HEK293T (cell line): ENCODE results near the gene SMIM15.

ENCODE experiments used
- ARNT ChIP-seq: fragments of 450-650 bp; IDR thresholded peaks from 2 replicates; pipeline ENCODE4 v1.6.1; 2017; ENCODE audit warnings: mild to moderate bottlenecking
- BHLHE40 ChIP-seq: fragments of 450-650 bp; IDR thresholded peaks from 2 replicates; pipeline ENCODE4 v1.6.1; 2016; ENCODE audit warnings: mild to moderate bottlenecking, moderate library complexity, borderline replicate concordance
- CTBP1 ChIP-seq: fragments of 450-650 bp; IDR thresholded peaks from 2 replicates; pipeline ENCODE4 v1.6.1; 2016; ENCODE audit warnings: borderline replicate concordance
- FOXK2 ChIP-seq: fragments of 450-650 bp; IDR thresholded peaks from 2 replicates; pipeline ENCODE4 v1.6.1; 2016; ENCODE audit warnings: mild to moderate bottlenecking
- FOXM1 ChIP-seq: fragments of 450-650 bp; IDR thresholded peaks from 2 replicates; pipeline ENCODE4 v1.6.1; 2017; ENCODE audit warnings: mild to moderate bottlenecking, borderline replicate concordance
- LEF1 ChIP-seq: fragments of 450-650 bp; IDR thresholded peaks from 2 replicates; pipeline ENCODE4 v1.6.1; 2017; ENCODE audit warnings: mild to moderate bottlenecking, borderline replicate concordance
- NFRKB ChIP-seq: fragments of 450-650 bp; IDR thresholded peaks from 2 replicates; pipeline ENCODE4 v1.6.1; 2016; ENCODE audit warnings: mild to moderate bottlenecking, moderate library complexity
- SP1 ChIP-seq: fragments of 450-650 bp; IDR thresholded peaks from 2 replicates; pipeline ENCODE4 v1.6.1; 2017
- TARDBP ChIP-seq: fragments of 450-650 bp; IDR thresholded peaks from 2 replicates; pipeline ENCODE4 v1.6.1; 2016
- ZNF384 ChIP-seq: fragments of 450-650 bp; IDR thresholded peaks from 2 replicates; pipeline ENCODE4 v1.6.1; 2016
- TF ChIP-seq, protein P1 (sequence below): fragments of 450-650 bp; IDR thresholded peaks from 2 replicates; pipeline ENCODE4 v1.6.1; 2016

DNA sequence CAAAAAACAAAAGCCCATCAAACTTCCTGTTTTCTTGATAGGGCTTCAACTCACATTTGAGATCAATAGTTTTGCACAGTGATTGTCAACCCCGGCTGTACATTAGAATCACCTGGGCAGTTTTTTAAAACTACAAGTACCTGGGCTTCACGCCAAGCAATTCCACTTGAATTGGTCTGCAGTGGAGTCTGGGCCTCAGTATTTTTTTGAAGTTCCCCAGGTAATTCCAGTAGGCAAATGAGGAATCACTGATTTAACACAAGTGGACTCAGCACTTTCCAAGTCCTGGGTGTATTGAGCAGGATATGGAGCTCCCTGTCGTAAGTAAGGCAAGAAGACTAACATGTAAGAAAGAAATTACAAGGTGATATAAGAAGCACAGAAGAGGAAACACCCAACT is 14.8 kb upstream of the SMIM15 start:
- TF ChIP-seq BHLHE40 (no peak), FOXK2 (no peak), NFRKB (no peak), ZNF384 (no peak), TARDBP (no peak), CTBP1 (no peak), SP1 (no peak), ARNT (no peak), FOXM1 (no peak), LEF1 (no peak)
- TF ChIP-seq, protein P1, sequence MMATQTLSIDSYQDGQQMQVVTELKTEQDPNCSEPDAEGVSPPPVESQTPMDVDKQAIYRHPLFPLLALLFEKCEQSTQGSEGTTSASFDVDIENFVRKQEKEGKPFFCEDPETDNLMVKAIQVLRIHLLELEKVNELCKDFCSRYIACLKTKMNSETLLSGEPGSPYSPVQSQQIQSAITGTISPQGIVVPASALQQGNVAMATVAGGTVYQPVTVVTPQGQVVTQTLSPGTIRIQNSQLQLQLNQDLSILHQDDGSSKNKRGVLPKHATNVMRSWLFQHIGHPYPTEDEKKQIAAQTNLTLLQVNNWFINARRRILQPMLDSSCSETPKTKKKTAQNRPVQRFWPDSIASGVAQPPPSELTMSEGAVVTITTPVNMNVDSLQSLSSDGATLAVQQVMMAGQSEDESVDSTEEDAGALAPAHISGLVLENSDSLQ = no peak
